ENCODE results near the gene HS3ST4. TPM values are rescaled to one million over a fixed set of nuclear protein-coding genes. Genes with fewer than 3 reads are reported as not detected.
A peak's percentile ranks its signal among the peaks of the same experiment; 100 is the strongest.

Gene HS3ST4
- total and polyA plus RNA-seq, 2 donors (not counting 1 experiment from before 2014, with no cell fraction given): not detected

DNA sequence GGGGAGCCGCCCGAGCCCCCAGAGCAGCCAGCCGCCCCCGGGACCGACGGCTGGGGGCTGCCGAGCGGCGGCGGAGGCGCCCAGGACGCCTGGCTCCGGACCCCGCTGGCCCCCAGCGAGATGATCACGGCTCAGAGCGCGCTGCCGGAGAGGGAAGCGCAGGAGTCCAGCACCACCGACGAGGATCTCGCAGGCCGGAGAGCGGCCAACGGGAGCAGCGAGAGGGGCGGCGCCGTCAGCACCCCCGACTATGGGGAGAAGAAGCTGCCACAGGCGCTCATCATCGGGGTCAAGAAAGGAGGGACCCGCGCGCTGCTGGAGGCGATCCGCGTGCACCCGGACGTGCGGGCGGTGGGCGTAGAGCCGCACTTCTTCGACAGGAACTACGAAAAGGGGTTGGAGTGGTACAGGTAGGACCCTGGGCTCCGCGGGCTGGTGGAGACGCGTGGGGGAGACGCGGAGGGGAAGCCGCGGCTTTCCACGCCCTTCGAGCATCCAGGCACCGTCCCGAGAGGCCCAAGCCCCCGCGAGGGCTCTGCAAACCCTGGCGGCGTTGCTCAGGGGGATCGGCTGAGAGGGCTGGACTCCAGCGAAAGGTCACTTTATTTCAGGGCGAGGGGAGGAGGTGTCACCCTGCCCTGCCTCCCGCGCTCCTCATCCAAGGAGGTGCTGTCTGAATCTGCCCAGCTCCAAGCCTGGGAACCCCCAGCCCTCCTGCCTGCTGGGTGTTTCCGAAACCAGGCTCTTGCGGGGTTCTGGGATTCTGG lies 1.2 kb downstream of the HS3ST4 start:
- no peak for ATAC-seq (ENCODE audit: low read depth)
- Histone ChIP-seq H3K4me3 (ENCODE audit: control extremely low read depth in 1 of 5, extremely low read depth in 1 of 5, insufficient read depth in 1 of 5, low read depth in 2 of 5, low read length in 4 of 5) (no peak overlapping the region), H3K27me3 (replicated peaks in 1 of 4; ENCODE audit: control extremely low read depth in 1 of 4, control insufficient read depth in 3 of 4, insufficient read depth in 4 of 4, low read length in 3 of 4) (peaks cover 0 to 33% (median 28%) of the 10 kb centered on the region in 4 experiments), H3K4me1 (ENCODE audit: control insufficient read depth in 2 of 2, insufficient read depth in 2 of 2, low read length in 2 of 2) (peaks cover 0 to 2% of the 10 kb centered on the region in 2 donors), H3K36me3 (replicated peaks in 1 of 2; ENCODE audit: control extremely low read depth in 1 of 2, control insufficient read depth in 1 of 2, extremely low read depth in 1 of 2, insufficient read depth in 2 of 2, low read length in 1 of 2) (no peaks in the 10 kb centered on the region), H3K79me2 (ENCODE audit: control insufficient read depth, insufficient read depth, low read length) (no peaks in the 10 kb centered on the region), H3K27ac (ENCODE audit: low read length in 2 of 2) (no peak overlapping the region), H2AFZ (ENCODE audit: insufficient read depth, low read depth, low read length, poor library complexity, severe bottlenecking) (no peak overlapping the region), H3K9ac (ENCODE audit: low read length) (no peak overlapping the region), H3K4me2 (replicated peaks; ENCODE audit: low read depth, low read length, poor library complexity, severe bottlenecking) (peak overlapping the region; percentile 15), H3K9me3 (ENCODE audit: control extremely low read depth in 1 of 3, control insufficient read depth in 2 of 3, insufficient read depth in 1 of 3, low read length in 2 of 3) (peaks cover 0 to 4% (median 0%) of the 10 kb centered on the region in 3 donors), H4K20me1 (ENCODE audit: control insufficient read depth, insufficient read depth, low read length, poor library complexity, severe bottlenecking) (no peaks in the 10 kb centered on the region)
- H3K27ac Mint-ChIP-seq: no peak overlapping the region
- H3K9me3 Mint-ChIP-seq (ENCODE audit: insufficient read depth): no peaks in the 10 kb centered on the region
- peaks cover 75% of the 10 kb centered on the region for H3K27me3 Mint-ChIP-seq
- DNase-seq: no peak
- peak overlapping the region; percentile 54 for H3K4me3 Mint-ChIP-seq
- ChIA-PET CTCF (no interaction called here), POLR2A (no interaction called here)
- TF ChIP-seq EZH2 (IDR thresholded peaks at IDR 0.05; ENCODE audit: borderline replicate concordance, insufficient read depth, low read depth, low read length, poor library complexity, severe bottlenecking) (no peak), CTCF (IDR thresholded peaks at IDR 0.05) (no peak)
- WGBS (ENCODE audit: insufficient coverage): 8% methylated on average over 70 of the region's 70 CpGs
- peaks cover 12% of the 10 kb centered on the region for H3K4me1 Mint-ChIP-seq
- intact Hi-C loops (cut with micrococcal nuclease): no loop called here

GRCh38 chr16:25693631-25694030 lies 1.9 kb downstream of the HS3ST4 start:
- peaks cover 75% of the 10 kb centered on the region for H3K27me3 Mint-ChIP-seq
- H3K27me3 ChIP-seq (replicated peaks in 1 of 4; ENCODE audit: control extremely low read depth in 1 of 4, control insufficient read depth in 3 of 4, insufficient read depth in 4 of 4, low read length in 3 of 4): peaks cover 0 to 33% (median 28%) of the 10 kb centered on the region in 4 experiments

More at GRCh38 chr16:25693631-25694030, 1.9 kb downstream of the HS3ST4 start:
- TF ChIP-seq CTCF (IDR thresholded peaks at IDR 0.05) (no peak), EZH2 (IDR thresholded peaks at IDR 0.05; ENCODE audit: borderline replicate concordance, insufficient read depth, low read depth, low read length, poor library complexity, severe bottlenecking) (no peak)
- DNase-seq (no peak), ATAC-seq (ENCODE audit: low read depth) (no peak)
- H3K4me2 ChIP-seq (replicated peaks; ENCODE audit: low read depth, low read length, poor library complexity, severe bottlenecking): no peak overlapping the region
- no peak overlapping the region for H3K27ac Mint-ChIP-seq
- ChIA-PET POLR2A (no interaction called here), CTCF (no interaction called here)
- H3K9ac ChIP-seq (ENCODE audit: low read length): no peak overlapping the region
- intact Hi-C loops (cut with micrococcal nuclease): no loop called here
- H3K9me3 Mint-ChIP-seq (ENCODE audit: insufficient read depth): no peaks in the 10 kb centered on the region
- no peak overlapping the region for H3K4me3 ChIP-seq (ENCODE audit: control extremely low read depth in 1 of 5, extremely low read depth in 1 of 5, insufficient read depth in 1 of 5, low read depth in 2 of 5, low read length in 4 of 5)
- H4K20me1 ChIP-seq (ENCODE audit: control insufficient read depth, insufficient read depth, low read length, poor library complexity, severe bottlenecking): no peaks in the 10 kb centered on the region
- no peak overlapping the region for H3K27ac ChIP-seq (ENCODE audit: low read length in 2 of 2)
- H3K4me1 Mint-ChIP-seq: peaks cover 12% of the 10 kb centered on the region
- no peak overlapping the region for H2AFZ ChIP-seq (ENCODE audit: insufficient read depth, low read depth, low read length, poor library complexity, severe bottlenecking)
- H3K36me3 ChIP-seq (replicated peaks in 1 of 2; ENCODE audit: control extremely low read depth in 1 of 2, control insufficient read depth in 1 of 2, extremely low read depth in 1 of 2, insufficient read depth in 2 of 2, low read length in 1 of 2): no peaks in the 10 kb centered on the region
- H3K79me2 ChIP-seq (ENCODE audit: control insufficient read depth, insufficient read depth, low read length): no peaks in the 10 kb centered on the region
- peak overlapping the region; percentile 54 for H3K4me3 Mint-ChIP-seq
- 21% methylated on average over 4 of the region's 9 CpGs for WGBS (ENCODE audit: insufficient coverage)
- H3K9me3 ChIP-seq (ENCODE audit: control extremely low read depth in 1 of 3, control insufficient read depth in 2 of 3, insufficient read depth in 1 of 3, low read length in 2 of 3): peaks cover 0 to 4% (median 0%) of the 10 kb centered on the region in 3 donors
- peaks cover 0 to 2% of the 10 kb centered on the region in 2 donors for H3K4me1 ChIP-seq (ENCODE audit: control insufficient read depth in 2 of 2, insufficient read depth in 2 of 2, low read length in 2 of 2)

All from B cell (primary cell).